ENCODE measurements around the gene PLCB4.

GRCh38 chr20:9300534-9300933, 231.6 kb downstream of the PLCB4 start:
- TF ChIP-seq POLR2A (IDR thresholded peaks at IDR 0.05; ENCODE audit: low read depth, low read length): no peak
- no peak for TF ChIP-seq TAF1 (IDR thresholded peaks at IDR 0.05; ENCODE audit: borderline replicate concordance, low read depth, low read length)
